ENCODE data around the gene STX3.

DNA sequence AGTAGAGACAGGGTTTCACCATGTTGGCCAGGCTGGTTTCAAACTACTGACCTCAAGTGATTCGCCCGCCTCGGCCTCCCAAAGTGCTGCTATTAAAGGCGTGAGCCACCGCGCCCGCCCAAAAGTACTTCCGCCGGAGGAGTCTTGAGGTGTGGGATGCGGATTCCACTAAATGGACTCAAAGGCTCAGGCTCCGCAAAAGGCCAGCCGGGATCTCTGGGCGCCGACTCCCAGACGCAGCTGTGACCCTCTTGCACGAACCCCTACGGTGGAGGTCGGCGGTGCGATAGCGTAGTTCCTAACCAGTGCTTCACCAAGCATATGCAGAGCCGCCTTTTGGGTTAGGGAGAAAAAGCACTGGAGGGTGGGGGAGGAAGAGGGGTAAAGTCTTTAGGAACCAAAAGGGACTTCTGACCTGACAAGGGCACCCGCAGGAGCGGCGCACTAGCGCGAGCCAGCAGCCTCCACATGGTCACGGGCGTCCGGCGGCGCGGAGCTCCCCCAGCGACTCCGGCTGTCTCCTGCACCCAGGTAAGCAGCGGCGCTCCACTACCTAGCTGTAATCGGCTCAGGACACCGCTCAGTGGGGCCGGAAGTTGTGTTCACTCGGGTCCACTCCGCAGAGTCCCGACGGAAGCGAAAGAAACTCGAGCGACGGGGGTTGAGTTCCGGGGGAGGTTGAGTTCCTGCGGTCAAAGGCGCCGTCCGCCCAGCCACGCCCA is 55.2 kb downstream of the STX3 start, which contains the start of gene MRPL16:
- TF ChIP-seq, protein P1, sequence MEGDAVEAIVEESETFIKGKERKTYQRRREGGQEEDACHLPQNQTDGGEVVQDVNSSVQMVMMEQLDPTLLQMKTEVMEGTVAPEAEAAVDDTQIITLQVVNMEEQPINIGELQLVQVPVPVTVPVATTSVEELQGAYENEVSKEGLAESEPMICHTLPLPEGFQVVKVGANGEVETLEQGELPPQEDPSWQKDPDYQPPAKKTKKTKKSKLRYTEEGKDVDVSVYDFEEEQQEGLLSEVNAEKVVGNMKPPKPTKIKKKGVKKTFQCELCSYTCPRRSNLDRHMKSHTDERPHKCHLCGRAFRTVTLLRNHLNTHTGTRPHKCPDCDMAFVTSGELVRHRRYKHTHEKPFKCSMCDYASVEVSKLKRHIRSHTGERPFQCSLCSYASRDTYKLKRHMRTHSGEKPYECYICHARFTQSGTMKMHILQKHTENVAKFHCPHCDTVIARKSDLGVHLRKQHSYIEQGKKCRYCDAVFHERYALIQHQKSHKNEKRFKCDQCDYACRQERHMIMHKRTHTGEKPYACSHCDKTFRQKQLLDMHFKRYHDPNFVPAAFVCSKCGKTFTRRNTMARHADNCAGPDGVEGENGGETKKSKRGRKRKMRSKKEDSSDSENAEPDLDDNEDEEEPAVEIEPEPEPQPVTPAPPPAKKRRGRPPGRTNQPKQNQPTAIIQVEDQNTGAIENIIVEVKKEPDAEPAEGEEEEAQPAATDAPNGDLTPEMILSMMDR (IDR thresholded peaks at IDR 0.05; ENCODE audit: insufficient read depth, low read length) = no peak
- TF ChIP-seq POLR2AphosphoS5 (IDR thresholded peaks at IDR 0.05; ENCODE audit: low read depth) (peak; percentile 79), GABPA (IDR thresholded peaks at IDR 0.05; ENCODE audit: low read depth) (peak; percentile 100), SPI1 (IDR thresholded peaks at IDR 0.05; ENCODE audit: borderline replicate concordance, low read depth) (no peak)
- TF ChIP-seq, protein P2, sequence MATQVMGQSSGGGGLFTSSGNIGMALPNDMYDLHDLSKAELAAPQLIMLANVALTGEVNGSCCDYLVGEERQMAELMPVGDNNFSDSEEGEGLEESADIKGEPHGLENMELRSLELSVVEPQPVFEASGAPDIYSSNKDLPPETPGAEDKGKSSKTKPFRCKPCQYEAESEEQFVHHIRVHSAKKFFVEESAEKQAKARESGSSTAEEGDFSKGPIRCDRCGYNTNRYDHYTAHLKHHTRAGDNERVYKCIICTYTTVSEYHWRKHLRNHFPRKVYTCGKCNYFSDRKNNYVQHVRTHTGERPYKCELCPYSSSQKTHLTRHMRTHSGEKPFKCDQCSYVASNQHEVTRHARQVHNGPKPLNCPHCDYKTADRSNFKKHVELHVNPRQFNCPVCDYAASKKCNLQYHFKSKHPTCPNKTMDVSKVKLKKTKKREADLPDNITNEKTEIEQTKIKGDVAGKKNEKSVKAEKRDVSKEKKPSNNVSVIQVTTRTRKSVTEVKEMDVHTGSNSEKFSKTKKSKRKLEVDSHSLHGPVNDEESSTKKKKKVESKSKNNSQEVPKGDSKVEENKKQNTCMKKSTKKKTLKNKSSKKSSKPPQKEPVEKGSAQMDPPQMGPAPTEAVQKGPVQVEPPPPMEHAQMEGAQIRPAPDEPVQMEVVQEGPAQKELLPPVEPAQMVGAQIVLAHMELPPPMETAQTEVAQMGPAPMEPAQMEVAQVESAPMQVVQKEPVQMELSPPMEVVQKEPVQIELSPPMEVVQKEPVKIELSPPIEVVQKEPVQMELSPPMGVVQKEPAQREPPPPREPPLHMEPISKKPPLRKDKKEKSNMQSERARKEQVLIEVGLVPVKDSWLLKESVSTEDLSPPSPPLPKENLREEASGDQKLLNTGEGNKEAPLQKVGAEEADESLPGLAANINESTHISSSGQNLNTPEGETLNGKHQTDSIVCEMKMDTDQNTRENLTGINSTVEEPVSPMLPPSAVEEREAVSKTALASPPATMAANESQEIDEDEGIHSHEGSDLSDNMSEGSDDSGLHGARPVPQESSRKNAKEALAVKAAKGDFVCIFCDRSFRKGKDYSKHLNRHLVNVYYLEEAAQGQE (IDR thresholded peaks at IDR 0.05; ENCODE audit: insufficient replicate concordance, low read depth) = peak; percentile 73

Data from HL-60 (cell line).